ENCODE measurements around the gene PLAA.
"Not testable (repeated sequence)": the region's sequence is repeated elsewhere in the genome, so short reads cannot be mapped to it uniquely, and the experiment has no call there.

The PLAA gene

DNA sequence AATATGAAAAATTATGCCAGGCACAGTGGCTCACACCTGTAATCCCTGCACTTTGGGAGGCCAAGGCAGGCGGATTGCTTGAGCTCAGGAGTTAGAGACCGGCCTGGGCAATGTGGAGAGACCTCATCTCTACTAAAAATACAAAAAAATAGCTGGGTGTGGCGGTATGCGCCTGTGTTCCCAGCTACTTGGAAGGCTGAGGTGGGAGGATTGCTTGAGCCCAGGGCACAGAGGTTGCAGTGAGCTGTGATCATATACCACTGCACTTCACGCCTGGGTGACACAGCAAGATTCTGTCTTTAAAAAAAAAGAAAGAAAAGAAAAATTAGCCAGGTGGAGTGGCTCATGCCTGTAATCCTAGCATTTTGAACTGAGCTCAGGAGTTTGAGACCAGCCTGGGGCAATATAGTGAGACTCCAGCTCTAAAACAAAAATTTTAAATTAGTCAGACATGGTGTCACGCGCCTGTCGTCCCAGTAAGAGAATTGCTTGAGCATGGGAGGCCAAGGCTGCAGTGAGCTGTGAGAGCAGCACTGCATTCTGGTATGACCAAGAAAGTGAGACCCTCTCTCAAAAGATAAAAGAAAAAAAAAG, 18.0 kb downstream of the PLAA start:
- no peak for DNase-seq

DNA sequence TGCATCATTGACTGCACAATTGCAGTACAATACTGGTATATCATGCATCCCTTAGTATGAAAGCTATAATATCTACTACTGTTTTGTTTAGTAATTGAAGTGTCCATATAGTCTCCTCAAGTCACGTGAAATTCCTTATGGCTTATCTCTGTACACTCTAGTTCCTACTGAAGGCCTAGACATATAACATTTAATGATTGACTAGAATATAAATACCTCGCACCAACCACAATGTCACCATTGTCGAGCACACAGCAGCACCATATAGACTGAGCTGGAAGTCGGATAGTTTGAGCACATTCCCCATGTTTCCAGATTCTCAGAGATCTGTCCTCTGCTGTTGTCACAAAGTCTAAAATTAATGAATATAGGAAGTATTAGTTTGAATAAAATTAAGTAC, 21.4 kb downstream of the PLAA start:
- DNase-seq, result no peak

GRCh38 chr9:26919698-26920097, 27.3 kb downstream of the PLAA start:
- DNase-seq, result no peak

GRCh38 chr9:26913138-26913668, 33.8 kb downstream of the PLAA start:
- no peak for DNase-seq

DNA sequence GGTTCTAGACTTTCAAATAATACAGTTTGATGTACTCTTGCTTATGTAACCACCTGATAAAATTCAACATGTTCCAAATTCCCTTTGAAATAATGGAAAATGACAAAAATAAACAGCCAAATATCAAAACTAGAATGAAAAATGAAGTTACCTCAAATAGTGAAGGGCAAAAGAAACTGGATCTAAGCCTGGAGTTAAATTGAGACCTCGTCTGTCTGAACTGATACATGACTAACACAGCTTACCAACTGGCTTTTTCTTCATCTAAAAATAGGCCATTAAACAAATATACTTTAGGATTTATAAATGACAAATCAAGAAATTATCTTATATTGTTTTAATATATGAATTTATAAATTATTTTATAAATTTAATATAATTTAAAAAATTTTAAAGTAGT, 42.4 kb downstream of the PLAA start:
- DNase-seq, result no peak

DNA sequence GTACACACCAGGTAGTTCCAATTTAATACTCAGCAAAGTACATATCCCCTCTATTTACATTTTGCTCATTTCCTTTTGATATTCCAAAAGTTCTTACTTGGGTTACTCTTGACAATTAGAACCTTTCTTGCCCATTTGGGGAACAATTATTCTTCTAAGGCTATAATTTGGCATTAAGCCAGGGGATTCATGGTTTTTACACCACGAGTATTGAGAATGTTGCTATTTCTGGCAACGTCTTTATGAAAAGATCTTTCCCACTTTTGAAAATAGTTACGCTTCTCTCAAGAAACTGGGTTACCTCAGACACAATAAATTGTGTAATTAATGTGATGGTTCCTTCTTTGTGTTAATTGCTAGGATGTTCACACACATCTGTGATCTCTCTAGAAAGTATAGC, 43.0 kb downstream of the PLAA start:
- DNase-seq, result no peak

DNA sequence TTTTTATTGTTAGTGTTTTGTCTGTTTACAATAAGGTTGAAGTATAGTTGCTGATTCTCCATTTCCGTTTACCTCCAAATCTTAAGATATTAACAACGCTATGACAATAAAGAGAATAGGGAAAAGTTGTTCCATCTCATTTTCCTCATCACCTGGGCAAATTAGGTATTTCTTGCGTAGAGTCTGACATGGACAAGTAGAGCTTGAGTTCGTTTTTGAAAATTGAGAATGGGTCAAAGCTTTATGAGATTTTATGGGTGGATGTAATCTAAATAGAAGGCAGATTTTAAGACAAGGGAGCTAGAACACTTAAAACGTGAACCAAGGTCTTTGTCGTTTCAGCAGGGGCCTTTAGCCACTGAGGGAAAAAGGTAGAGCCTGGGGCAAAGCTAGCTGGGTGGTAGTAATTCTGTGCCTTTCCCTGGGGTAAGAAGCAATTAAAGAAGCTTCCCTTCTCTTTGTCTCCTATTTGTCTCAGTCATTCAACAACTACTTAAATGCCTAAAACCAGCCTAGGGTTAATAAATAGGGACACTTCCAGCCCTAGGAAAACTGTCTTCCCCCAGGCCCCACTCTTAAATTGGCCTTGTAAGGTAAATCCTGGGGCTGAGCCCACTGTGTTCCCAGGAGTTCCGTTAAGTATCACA, 53.9 kb downstream of the PLAA start:
- DNase-seq, result no peak

GRCh38 chr9:26892251-26893029, 54.6 kb downstream of the PLAA start, which contains the start of gene CAAP1:
Gene CAAP1 (minus strand): TSS chr9:26892802. CDS start chr9:26892715, 87 bp downstream.
- DNase-seq, result peak; percentile 76 to 88 (median 84)

DNA sequence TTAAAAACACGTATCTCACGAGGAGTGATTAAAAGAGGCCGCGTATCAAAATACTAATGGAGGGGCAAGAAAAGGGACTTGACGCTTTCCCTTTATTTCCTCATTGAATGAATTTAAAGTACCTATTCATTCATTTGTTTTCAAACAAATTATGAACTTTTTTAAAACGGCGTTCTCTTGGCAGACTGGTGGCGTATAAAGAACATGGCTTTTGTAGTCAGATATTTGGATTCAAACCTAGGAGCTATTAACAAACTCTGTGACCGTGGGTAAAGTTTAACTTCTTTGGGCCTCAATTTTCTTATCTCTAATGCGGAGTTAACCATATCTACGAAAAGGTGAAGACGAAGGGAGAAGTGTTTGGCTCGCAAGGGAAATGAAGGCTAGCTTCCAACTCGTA, 55.3 kb downstream of the PLAA start:
- peak in 1 of 6 experiments; percentile 13 for DNase-seq

GRCh38 chr9:26888271-26888670, 58.8 kb downstream of the PLAA start:
- no peak for DNase-seq

DNA sequence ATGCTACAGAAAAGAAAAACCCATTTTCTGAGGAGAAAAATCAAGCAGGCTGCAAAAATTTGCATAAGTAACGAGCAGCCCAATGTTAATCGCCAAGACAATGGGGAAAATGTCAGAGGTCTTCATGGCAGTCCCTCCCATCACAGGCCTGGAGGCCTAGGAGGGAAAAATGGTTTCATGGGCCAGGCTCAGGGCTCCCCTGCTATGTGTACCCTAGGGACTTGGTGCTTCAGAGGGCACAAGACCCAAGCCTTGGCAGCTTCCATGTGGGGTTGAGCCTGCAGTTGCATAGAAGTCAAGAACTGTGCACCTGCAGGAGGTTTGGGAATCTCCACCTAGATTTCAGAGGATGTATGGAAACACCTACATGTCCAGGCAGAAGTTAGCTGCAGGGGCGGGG, 64.9 kb downstream of the PLAA start:
- DNase-seq, result no peak

DNA sequence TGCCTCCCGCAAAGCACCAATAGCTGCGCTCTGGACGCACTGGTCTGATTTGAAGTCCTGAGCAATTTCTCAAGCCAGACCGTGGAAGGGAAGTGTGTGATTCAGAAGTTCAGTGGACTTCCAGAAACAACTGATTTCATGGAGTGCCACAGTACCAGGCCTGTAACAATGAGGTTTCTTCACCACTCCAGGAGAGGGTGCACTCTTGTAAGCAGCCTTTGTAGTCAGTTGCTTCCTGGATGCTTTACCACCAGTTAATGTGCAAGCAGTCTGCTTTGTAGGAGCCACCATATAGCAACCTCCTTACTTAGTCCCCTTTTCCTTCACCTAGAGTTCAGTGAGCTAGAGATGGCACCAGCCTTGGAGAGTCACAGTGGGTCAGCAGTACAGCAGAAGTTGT, 66.8 kb downstream of the PLAA start:
- DNase-seq, result no peak

DNA sequence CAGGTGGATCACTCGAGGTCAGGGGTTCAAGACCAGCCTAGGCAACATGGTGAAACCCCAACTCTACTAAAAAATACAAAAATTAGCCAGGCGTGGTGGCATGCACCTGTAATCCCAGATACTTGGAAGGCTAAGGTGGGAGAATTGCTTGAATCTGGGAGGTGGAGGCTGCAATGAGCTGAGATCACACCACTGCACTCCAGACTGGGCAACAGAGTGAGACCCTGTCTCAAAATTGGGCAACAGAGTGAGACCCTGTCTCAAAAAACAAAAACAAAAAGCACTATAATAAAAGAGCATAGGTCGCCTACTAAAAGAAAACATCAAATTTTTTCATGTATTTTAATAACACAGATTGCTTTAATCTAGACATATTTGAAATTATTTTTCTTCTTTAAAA, 71.9 kb downstream of the PLAA start:
- not testable (repeated sequence) for DNase-seq

DNA sequence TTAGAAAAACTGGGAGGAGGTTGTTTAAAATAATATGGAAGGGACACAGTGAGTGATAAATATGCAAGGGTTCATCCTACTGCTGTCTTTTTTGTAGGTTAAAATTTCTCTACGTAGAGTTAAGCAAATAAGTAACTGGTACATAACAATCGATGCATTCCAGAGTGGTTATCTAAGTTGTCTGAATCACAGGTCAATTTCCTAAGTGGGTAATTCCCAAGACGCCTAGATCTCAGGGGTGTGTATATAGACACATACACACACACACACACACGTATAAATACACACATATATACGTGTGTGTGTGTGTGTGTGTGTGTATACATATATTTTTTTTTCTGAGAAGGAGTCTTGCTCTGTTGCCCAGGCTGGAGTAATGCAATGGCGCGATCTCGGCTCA, 76.8 kb downstream of the PLAA start:
- DNase-seq, result no peak

DNA sequence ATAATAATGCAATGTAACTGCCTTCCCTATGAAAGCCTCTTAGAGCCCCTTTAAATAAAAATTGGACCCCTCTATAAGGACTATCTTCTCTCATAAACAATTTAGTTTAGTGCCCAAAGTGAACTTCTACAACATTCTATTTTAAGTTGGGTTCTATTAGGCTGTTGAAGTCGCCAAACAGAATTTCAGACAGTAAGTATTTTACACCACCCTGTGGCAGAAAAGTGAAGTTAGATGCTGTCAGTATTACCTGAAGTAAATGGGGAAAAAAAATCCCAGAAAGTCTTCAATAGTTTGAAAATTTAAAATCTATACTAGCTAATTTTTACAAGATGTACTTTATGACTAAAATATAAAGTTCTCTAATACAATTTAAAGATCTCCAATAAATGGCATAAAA, 84.0 kb downstream of the PLAA start:
- no peak for DNase-seq

GRCh38 chr9:26856413-26857032, 90.5 kb downstream of the PLAA start:
- no peak for DNase-seq
